Measurements from ENCODE around the gene PUDP.
"Not testable (repeated sequence)": the region's sequence is repeated elsewhere in the genome, so short reads cannot be mapped to it uniquely, and the experiment has no call there.

DNA sequence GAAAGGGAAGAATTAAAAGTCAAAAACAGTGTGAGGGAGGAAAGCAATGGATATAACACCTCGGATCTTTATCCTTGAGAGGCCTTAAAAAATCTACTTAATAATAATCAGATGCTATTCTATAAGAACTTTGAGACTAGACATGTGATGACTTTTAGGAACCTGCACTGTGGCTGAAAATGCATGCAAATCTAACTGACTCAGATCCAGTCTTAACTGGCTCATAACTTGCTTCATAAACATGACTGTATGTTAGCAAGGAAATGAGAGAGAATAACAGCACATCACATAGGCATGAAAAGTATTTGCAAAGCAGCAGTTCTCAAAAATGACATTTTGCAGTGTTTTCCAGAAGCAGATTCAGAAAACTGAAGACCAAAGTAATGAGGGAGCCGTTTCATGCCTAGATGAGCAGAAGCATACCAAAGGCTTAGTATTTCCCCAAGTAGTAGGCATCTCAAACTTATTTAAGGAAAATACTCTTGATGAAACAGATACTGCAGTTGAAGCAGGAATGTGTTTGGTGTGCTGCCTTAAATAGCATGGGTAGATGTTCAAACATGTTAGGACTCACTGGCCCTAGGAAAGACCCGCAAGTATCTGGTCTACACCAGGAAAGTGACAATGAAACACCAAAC is 104.0 kb downstream of the PUDP start:
- TF ChIP-seq, protein P1, sequence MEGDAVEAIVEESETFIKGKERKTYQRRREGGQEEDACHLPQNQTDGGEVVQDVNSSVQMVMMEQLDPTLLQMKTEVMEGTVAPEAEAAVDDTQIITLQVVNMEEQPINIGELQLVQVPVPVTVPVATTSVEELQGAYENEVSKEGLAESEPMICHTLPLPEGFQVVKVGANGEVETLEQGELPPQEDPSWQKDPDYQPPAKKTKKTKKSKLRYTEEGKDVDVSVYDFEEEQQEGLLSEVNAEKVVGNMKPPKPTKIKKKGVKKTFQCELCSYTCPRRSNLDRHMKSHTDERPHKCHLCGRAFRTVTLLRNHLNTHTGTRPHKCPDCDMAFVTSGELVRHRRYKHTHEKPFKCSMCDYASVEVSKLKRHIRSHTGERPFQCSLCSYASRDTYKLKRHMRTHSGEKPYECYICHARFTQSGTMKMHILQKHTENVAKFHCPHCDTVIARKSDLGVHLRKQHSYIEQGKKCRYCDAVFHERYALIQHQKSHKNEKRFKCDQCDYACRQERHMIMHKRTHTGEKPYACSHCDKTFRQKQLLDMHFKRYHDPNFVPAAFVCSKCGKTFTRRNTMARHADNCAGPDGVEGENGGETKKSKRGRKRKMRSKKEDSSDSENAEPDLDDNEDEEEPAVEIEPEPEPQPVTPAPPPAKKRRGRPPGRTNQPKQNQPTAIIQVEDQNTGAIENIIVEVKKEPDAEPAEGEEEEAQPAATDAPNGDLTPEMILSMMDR (IDR thresholded peaks at IDR 0.05 in 8 of 11, conservative IDR thresholded peaks at IDR 0.05 in 3 of 11), result not testable (repeated sequence)
- TF ChIP-seq POLR2A (IDR thresholded peaks at IDR 0.05), result not testable (repeated sequence)

Measured in spleen (tissue), 7 donors.